Esophagus muscularis mucosa (tissue), 4 donors: ENCODE data around the gene NRXN2. TPM values are rescaled to one million over a fixed set of nuclear protein-coding genes. Genes with fewer than 3 reads are reported as not detected.

Experiments
- DNase-seq: peaks from one replicate; pipeline ENCODE4 v3.0.0-alpha.2; 2017; ENCODE audit errors: extremely low spot score
- H3K27ac ChIP-seq, 4 donors: fragments of 200-600 bp; sonication (generic); replicated peaks in 1 of 4; 1 replicate in 3 of 4; 2 replicates in 1 of 4; pipeline ENCODE4 v1.5.1; 2016 to 2019; ENCODE audit warnings: mild to moderate bottlenecking in 1 of 4
- H3K27me3 ChIP-seq, 4 donors: fragments of 200-600 bp; sonication (generic); one replicate each; pipeline versions ENCODE4 v1.5.1 to v1.6.0; 2016 to 2019
- H3K36me3 ChIP-seq, 4 donors: fragments of 200-600 bp; sonication (generic); one replicate each; pipeline ENCODE4 v1.5.1; 2016 to 2019
- H3K4me1 ChIP-seq, 4 donors: fragments of 200-600 bp; sonication (generic); one replicate each; pipeline ENCODE4 v1.5.1; 2016 to 2019
- H3K4me3 ChIP-seq, 4 donors: fragments of 200-600 bp; sonication (generic); 1 replicate in 2 of 4; 2 replicates in 2 of 4; pipeline ENCODE4 v1.5.1; 2016 to 2019; ENCODE audit warnings: mild to moderate bottlenecking in 4 of 4, moderate library complexity in 1 of 4
- H3K9me3 ChIP-seq, 4 donors: fragments of 200-600 bp; sonication (generic); 1 replicate in 3 of 4; 2 replicates in 1 of 4; pipeline ENCODE4 v1.5.1; 2016 to 2019
- CTCF ChIP-seq, 3 experiments: fragments of 200-600 bp in 2 of 3; fragments of 450-650 bp in 1 of 3; sonication (generic) in 2 of 3; IDR thresholded peaks; one replicate each; pipeline ENCODE4 v1.5.1; 2017 to 2019; ENCODE audit warnings: antibody characterized with exemption in 3 of 3, mild to moderate bottlenecking in 2 of 3, moderate library complexity in 1 of 3
- EP300 ChIP-seq: sonication (generic); formaldehyde crosslinking; IDR thresholded peaks from one replicate; pipeline ENCODE4 v1.6.1; 2017; ENCODE audit warnings: antibody characterized with exemption
- POLR2A ChIP-seq: fragments of 450-650 bp; IDR thresholded peaks from one replicate; pipeline ENCODE4 v1.6.1; 2017; ENCODE audit warnings: antibody characterized with exemption, moderate library complexity, mild to moderate bottlenecking, low read depth
- POLR2AphosphoS5 ChIP-seq, 2 donors: sonication (generic); formaldehyde crosslinking; IDR thresholded peaks; one replicate each; pipeline ENCODE4 v1.6.1; 2017; ENCODE audit warnings: antibody characterized with exemption in 2 of 2
- WGBS: methylation state at CpG from one replicate; pipeline ENCODE4 v1.1.5; 2018; 5-methylcytosine and 5-hydroxymethylcytosine counted together
- intact Hi-C: fragments of 100-400 bp; cut with DNase I; formaldehyde crosslinking; loops from one replicate; pipeline ENCODE4 v1.15.1; 2023
- total RNA-seq, 4 donors: library from RNA; depleted of rRNA; stranded (reverse); fragments of >200 nt; gene quantifications; one replicate each; pipeline versions ENCODE4 v1.1.0 to v1.2.1, GENCODE V29; 2016

Gene NRXN2
- total RNA-seq, 4 donors from 2014 or later, result 2.1 to 12.9 (median 4.3) TPM

GRCh38 chr11:64762674-64763525, 39.9 kb upstream of the NRXN2 start:
- TF ChIP-seq POLR2AphosphoS5 (IDR thresholded peaks at IDR 0.05) (peak in 1 of 2 donors; percentile 25), POLR2A (no peak)
- Histone ChIP-seq H3K27ac (peak overlapping the region; percentile 85 to 92 (median 87)), H3K4me1 (peaks cover 70 to 100% (median 96%) of the 10 kb centered on the region in 4 donors), H3K4me3 (no peak overlapping the region), H3K9me3 (no peaks in the 10 kb centered on the region), H3K36me3 (peaks cover 35 to 60% (median 55%) of the 10 kb centered on the region in 4 donors), H3K27me3 (no peaks in the 10 kb centered on the region)
- no peak for DNase-seq
- 38% methylated on average over 13 of the region's 13 CpGs for WGBS
- intact Hi-C loops, result no loop called here

GRCh38 chr11:64762277-64762673, 39.3 kb upstream of the NRXN2 start:
- intact Hi-C loops, result no loop called here
- Histone ChIP-seq H3K36me3 (peaks cover 28 to 53% (median 49%) of the 10 kb centered on the region in 4 donors), H3K9me3 (no peaks in the 10 kb centered on the region), H3K4me1 (peaks cover 64 to 98% (median 93%) of the 10 kb centered on the region in 4 donors), H3K4me3 (no peak overlapping the region), H3K27ac (peak overlapping the region; percentile 85 to 92 (median 87)), H3K27me3 (no peaks in the 10 kb centered on the region)
- 64% methylated on average over 5 of the region's 5 CpGs for WGBS
- DNase-seq, result no peak
- TF ChIP-seq EP300, result no peak
- peak in 1 of 2 donors; percentile 19 for TF ChIP-seq POLR2AphosphoS5 (IDR thresholded peaks at IDR 0.05)

GRCh38 chr11:64760759-64761420, 37.9 kb upstream of the NRXN2 start:
- Histone ChIP-seq H3K27ac (peak overlapping the region; percentile 86 to 92 (median 88)), H3K4me3 (no peak overlapping the region), H3K27me3 (no peaks in the 10 kb centered on the region), H3K9me3 (no peaks in the 10 kb centered on the region), H3K4me1 (peaks cover 63 to 85% (median 83%) of the 10 kb centered on the region in 4 donors), H3K36me3 (peaks cover 15 to 40% (median 35%) of the 10 kb centered on the region in 4 donors)
- intact Hi-C loops, result no loop called here
- no peak for TF ChIP-seq POLR2A
- TF ChIP-seq CTCF (IDR thresholded peaks at IDR 0.05), result no peak
- no peak for TF ChIP-seq EP300
- no peak for TF ChIP-seq POLR2AphosphoS5 (IDR thresholded peaks at IDR 0.05)
- 41% methylated on average over 7 of the region's 7 CpGs for WGBS
- DNase-seq, result no peak

GRCh38 chr11:64759722-64760719, 37.0 kb upstream of the NRXN2 start, which contains the start of gene PYGM:
PYGM (minus strand) TSS chr11:64759974; CDS start chr11:64759898, 76 bp downstream.
- Histone ChIP-seq H3K9me3 (no peaks in the 10 kb centered on the region), H3K27ac (peak within 1 kb of the TSS; percentile 86 to 92 (median 88)), H3K4me1 (peaks cover 60 to 76% (median 74%) of the 10 kb centered on the region in 4 donors), H3K36me3 (peaks cover 6 to 31% (median 26%) of the 10 kb centered on the region in 4 donors), H3K27me3 (no peaks in the 10 kb centered on the region), H3K4me3 (peak within 1 kb of the TSS; percentile 39 to 51 (median 50))
- intact Hi-C loops, result no loop called here
- 28% methylated on average over 8 of the region's 24 CpGs for WGBS
- peak; percentile 75 to 84 for TF ChIP-seq POLR2AphosphoS5 (IDR thresholded peaks at IDR 0.05)
- TF ChIP-seq EP300, result no peak
- DNase-seq, result no peak

- Histone ChIP-seq H3K27me3 (no peaks in the 10 kb centered on the region), H3K4me3 (peak overlapping the region; percentile 39 to 51 (median 50)), H3K4me1 (peaks cover 52 to 68% (median 66%) of the 10 kb centered on the region in 4 donors), H3K36me3 (peaks cover 0 to 29% (median 20%) of the 10 kb centered on the region in 4 donors), H3K9me3 (no peaks in the 10 kb centered on the region), H3K27ac (peak overlapping the region; percentile 86 to 92 (median 88))
- 31% methylated on average over 12 of the region's 21 CpGs for WGBS
- TF ChIP-seq EP300 (no peak), POLR2AphosphoS5 (IDR thresholded peaks at IDR 0.05) (no peak), POLR2A (no peak), CTCF (IDR thresholded peaks at IDR 0.05) (no peak)
- no peak for DNase-seq
- intact Hi-C loops, result no loop called here
Measured at GRCh38 chr11:64759131-64759721, 36.2 kb upstream of the NRXN2 start.
